Brain microvascular endothelial cell (primary cell): ENCODE results near the gene PLET1.

Experiments used
- DNase-seq: peaks from one replicate; pipeline ENCODE4 v3.0.0-alpha.2; 2020
- H3K27ac ChIP-seq: fragments of 250-450 bp; sonication (Bioruptor Pico); 2 replicates; pipeline ENCODE4 v1.5.1; 2020; ENCODE audit warnings: mild to moderate bottlenecking, moderate library complexity
- H3K27me3 ChIP-seq: fragments of 250-450 bp; sonication (Bioruptor Pico); replicated peaks from 2 replicates; pipeline ENCODE4 v1.5.1; 2020; ENCODE audit warnings: mild to moderate bottlenecking
- H3K36me3 ChIP-seq: fragments of 250-450 bp; sonication (Bioruptor Pico); replicated peaks from 2 replicates; pipeline ENCODE4 v1.5.1; 2020; ENCODE audit warnings: mild to moderate bottlenecking
- H3K4me3 ChIP-seq: 2 replicates; pipeline ENCODE4 v1.5.1; 2011; ENCODE audit warnings: low read depth, mild to moderate bottlenecking, control low read depth, low read length, moderate library complexity
- CTCF ChIP-seq: IDR thresholded peaks from 2 replicates; pipeline ENCODE4 v1.5.1; 2011; ENCODE audit warnings: low read depth, mild to moderate bottlenecking, moderate library complexity, low read length, control low read depth, inconsistent platforms; ENCODE audit errors: missing control alignments
- in situ Hi-C: cut with HindIII; loops from 2 replicates; pipeline ENCODE4 v1.10.0; 2017; ENCODE audit warnings: low sequenced_read_pairs, low pct_ligation_motif_present

PLET1 gene

GRCh38 chr11:112219476-112220232 lies 41.0 kb downstream of the PLET1 start:
- no peaks in the 10 kb centered on the region for H3K36me3 ChIP-seq
- no peak overlapping the region for H3K4me3 ChIP-seq
- TF ChIP-seq CTCF, result peak; percentile 67
- H3K27me3 ChIP-seq, result no peaks in the 10 kb centered on the region
- no peak overlapping the region for H3K27ac ChIP-seq
- in situ Hi-C loops, result no loop called here
- DNase-seq, result peak; percentile 63

- TF ChIP-seq CTCF, result no peak
- H3K27me3 ChIP-seq, result no peaks in the 10 kb centered on the region
- in situ Hi-C loops, result no loop called here
- H3K36me3 ChIP-seq, result no peaks in the 10 kb centered on the region
- no peak for DNase-seq
- H3K4me3 ChIP-seq, result no peak overlapping the region
- H3K27ac ChIP-seq, result no peak overlapping the region
Observed at GRCh38 chr11:112216561-112217105, 44.0 kb downstream of the PLET1 start.

GRCh38 chr11:112215621-112216020 lies 45.0 kb downstream of the PLET1 start:
- TF ChIP-seq CTCF, result no peak
- Histone ChIP-seq H3K27ac (no peak overlapping the region), H3K4me3 (no peak overlapping the region), H3K36me3 (no peaks in the 10 kb centered on the region), H3K27me3 (no peaks in the 10 kb centered on the region)
- in situ Hi-C loops, result no loop called here
- DNase-seq, result no peak

GRCh38 chr11:112213753-112214152 lies 46.9 kb downstream of the PLET1 start:
- no peak overlapping the region for H3K27ac ChIP-seq
- TF ChIP-seq CTCF, result no peak
- no peak overlapping the region for H3K4me3 ChIP-seq
- DNase-seq, result peak; percentile 23
- in situ Hi-C loops, result no loop called here
- no peaks in the 10 kb centered on the region for H3K27me3 ChIP-seq
- no peaks in the 10 kb centered on the region for H3K36me3 ChIP-seq

- in situ Hi-C loops, result no loop called here
- Histone ChIP-seq H3K27me3 (no peaks in the 10 kb centered on the region), H3K36me3 (no peaks in the 10 kb centered on the region), H3K27ac (no peak overlapping the region), H3K4me3 (no peak overlapping the region)
- TF ChIP-seq CTCF, result no peak
- no peak for DNase-seq
Observed at GRCh38 chr11:112212710-112213109, 48.0 kb downstream of the PLET1 start.
